NCI-H510A (cell line): ENCODE measurements around the gene SLAMF8.

Experiments used
- DNase-seq: peaks from one replicate; lab custom pipeline; 2025; lab: John Stamatoyannopoulos, UW

SLAMF8 gene

GRCh38 chr1:159826441-159827101, at the start of gene SLAMF8:
Gene SLAMF8, plus strand, starts transcription at chr1:159826873. Its CDS starts 26 bp downstream, at chr1:159826899.
- no peak for DNase-seq

GRCh38 chr1:159778266-159778665, 48.4 kb upstream of the SLAMF8 start:
- no peak for DNase-seq

- no peak for DNase-seq
These were observed 47.2 kb upstream of the SLAMF8 start for GRCh38 chr1:159779403-159779851.

- DNase-seq = peak; percentile 93
These were observed 45.8 kb upstream of the SLAMF8 start, which contains the start of gene DUSP23 for GRCh38 chr1:159780583-159781582. Gene DUSP23, plus strand, starts transcription at chr1:159780962. Its CDS starts 139 bp downstream, at chr1:159781101.

- DNase-seq = no peak
These were observed 44.7 kb upstream of the SLAMF8 start for GRCh38 chr1:159781992-159782391.

GRCh38 chr1:159783724-159784123, 42.9 kb upstream of the SLAMF8 start:
- DNase-seq = no peak

GRCh38 chr1:159786465-159786864, 40.2 kb upstream of the SLAMF8 start:
- no peak for DNase-seq

- no peak for DNase-seq
These were observed 39.7 kb upstream of the SLAMF8 start for GRCh38 chr1:159786966-159787365.

- DNase-seq = no peak
These were observed 36.3 kb upstream of the SLAMF8 start for GRCh38 chr1:159790237-159790917.

- DNase-seq = no peak
These were observed 35.6 kb upstream of the SLAMF8 start for GRCh38 chr1:159791031-159791430.

- no peak for DNase-seq
These were observed 35.2 kb upstream of the SLAMF8 start for GRCh38 chr1:159791461-159791860.

GRCh38 chr1:159795534-159795933, 31.1 kb upstream of the SLAMF8 start:
- no peak for DNase-seq

- peak; percentile 82 for DNase-seq
These were observed 27.8 kb upstream of the SLAMF8 start for GRCh38 chr1:159798893-159799292.

- no peak for DNase-seq
These were observed 27.2 kb upstream of the SLAMF8 start for GRCh38 chr1:159799446-159799985.

- DNase-seq = no peak
These were observed 26.3 kb upstream of the SLAMF8 start for GRCh38 chr1:159800177-159800930.

- DNase-seq = no peak
These were observed 24.6 kb upstream of the SLAMF8 start, which contains the start of gene FCRL6 for GRCh38 chr1:159802111-159802510. Gene FCRL6, plus strand, starts transcription at chr1:159802360. Its CDS starts 65 bp downstream, at chr1:159802425.

GRCh38 chr1:159803956-159804689, 22.6 kb upstream of the SLAMF8 start:
- no peak for DNase-seq

- DNase-seq = no peak
These were observed 21.7 kb upstream of the SLAMF8 start for GRCh38 chr1:159804924-159805323.

GRCh38 chr1:159815926-159816325, 10.7 kb upstream of the SLAMF8 start:
- no peak for DNase-seq
